Activated CD4-positive, CD25-positive, alpha-beta regulatory T cell treated with anti-CD3 and anti-CD28 coated beads, Interleukin-2, amount 50 U/mL, for 72 hours (primary cell): ENCODE data around the gene LRCH3.

Experiments used
- DNase-seq: peaks from one replicate; pipeline ENCODE4 v3.0.0; 2021

LRCH3 gene

GRCh38 chr3:197791113-197791891 lies at the start of gene LRCH3:
LRCH3 (plus strand) TSS chr3:197791254; CDS start chr3:197791279, 25 bp downstream.
- DNase-seq: peak; percentile 85

DNA sequence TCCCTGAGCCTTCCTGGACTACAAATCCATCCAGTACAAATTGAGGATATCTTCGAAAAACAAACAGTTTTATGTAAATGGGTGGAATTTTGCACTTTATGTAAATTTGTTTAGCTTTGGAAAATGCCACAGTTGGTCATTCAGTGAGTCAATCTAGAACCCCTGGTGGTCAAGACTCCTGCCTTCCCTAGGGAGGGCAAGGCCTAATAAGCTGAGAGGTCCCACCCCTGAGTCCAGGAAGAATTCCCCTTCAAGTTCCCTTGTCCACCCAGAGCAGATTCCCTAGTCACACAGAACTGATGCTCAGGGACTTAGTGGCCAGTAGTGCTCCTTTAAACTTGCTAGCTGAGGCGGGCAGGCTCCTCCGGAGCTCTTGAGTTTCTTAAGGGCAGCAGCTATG lies 48.3 kb upstream of the LRCH3 start:
- DNase-seq: no peak

GRCh38 chr3:197746209-197746608 lies 44.8 kb upstream of the LRCH3 start:
- DNase-seq: no peak

DNA sequence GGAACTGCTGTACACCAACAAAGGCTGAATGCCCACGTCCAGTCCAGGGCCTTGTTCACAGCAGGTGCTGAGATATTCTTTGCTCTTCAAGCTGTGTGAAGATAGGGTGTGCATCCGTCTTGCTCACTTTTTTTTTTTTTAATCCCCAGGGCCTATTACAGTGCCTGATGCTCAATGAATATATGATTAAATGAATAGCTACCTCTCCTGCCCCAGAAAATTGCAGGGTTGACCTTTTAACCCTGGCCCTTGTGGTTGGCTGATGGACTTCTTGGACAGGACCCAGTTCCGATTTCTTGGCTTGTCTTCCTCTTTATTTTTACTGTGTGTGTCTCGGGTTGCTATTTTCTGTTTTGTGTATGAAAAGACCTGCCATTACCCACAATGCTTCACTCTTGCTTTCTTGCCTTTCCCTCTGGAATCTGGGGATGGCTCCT lies 44.2 kb upstream of the LRCH3 start:
- no peak for DNase-seq

GRCh38 chr3:197748597-197749314 lies 42.3 kb upstream of the LRCH3 start:
- no peak for DNase-seq

GRCh38 chr3:197749315-197749600 lies 41.8 kb upstream of the LRCH3 start:
- DNase-seq: no peak

GRCh38 chr3:197749601-197750395 lies 41.3 kb upstream of the LRCH3 start, which contains the start of gene FYTTD1:
FYTTD1 (plus strand) TSS chr3:197749883; CDS start chr3:197749972, 89 bp downstream.
- DNase-seq: peak; percentile 88

DNA sequence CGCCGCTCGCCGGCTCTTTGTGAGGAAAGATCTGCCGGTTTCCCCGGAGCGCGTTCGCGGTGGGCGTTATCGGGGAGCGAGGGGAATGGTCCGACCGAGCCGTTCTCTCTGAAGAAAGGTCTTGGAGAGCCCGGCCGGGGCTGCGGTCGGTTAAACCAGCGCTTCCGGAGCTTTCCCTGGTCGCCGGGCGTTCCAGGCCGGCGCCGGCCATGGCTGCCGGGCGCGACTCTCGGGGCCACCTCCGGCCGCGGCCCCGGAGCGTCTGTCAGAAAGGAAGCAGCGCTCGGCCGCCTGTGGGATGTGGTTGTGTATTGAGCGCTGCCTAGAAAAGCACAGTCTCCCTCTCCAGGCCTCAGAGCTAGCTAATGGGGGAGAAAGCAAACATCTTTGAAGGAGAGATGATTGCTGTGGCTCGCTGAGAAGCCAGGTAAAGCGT lies 40.6 kb upstream of the LRCH3 start:
- DNase-seq: peak; percentile 65

DNA sequence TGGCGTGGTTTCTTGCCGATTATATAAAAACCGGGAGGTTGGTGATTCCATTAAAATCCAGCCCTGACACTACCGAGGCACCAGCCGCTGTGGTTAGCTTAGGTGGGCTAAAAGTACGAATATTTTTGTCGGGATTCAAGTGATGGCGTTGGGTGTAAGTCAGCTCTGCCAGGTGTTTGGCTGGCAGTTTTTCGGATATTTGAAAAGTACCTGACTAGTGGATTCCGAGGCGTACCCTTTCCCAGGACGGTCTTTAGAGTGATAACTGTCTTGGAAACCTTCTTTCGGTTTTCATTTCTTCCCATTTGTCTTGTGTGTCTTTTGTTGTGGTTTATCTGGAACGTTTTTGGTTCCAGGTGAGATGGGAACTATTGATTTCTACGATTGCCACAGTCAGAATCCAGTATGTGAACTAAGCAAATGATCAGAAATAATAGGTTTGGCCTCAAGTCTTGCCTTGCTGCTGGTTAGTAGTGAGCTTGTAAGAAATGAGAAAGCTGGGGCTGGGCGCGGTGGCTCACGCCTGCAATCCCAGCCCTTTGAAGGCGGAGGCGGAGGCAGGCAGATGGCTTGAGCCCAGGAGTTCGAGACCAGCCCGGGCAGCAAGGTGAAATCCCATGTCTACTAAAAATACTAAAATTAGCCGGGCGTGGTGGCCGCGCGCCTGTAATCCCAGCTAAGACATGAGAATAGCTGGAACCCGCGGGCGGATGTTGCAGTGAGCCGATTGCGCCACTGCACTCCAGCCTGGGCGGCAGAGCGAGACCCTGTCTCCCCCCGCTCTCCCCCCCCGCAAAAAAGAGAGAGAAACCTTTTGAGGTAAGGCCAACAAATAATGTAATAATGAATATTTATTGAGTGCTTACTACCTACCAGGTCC lies 40.0 kb upstream of the LRCH3 start:
- peak; percentile 44 for DNase-seq

GRCh38 chr3:197752107-197752506 lies 38.9 kb upstream of the LRCH3 start:
- DNase-seq: no peak

- DNase-seq: no peak
These were observed 37.8 kb upstream of the LRCH3 start for GRCh38 chr3:197753263-197753662.

- DNase-seq: no peak
These were observed 34.4 kb upstream of the LRCH3 start for GRCh38 chr3:197756704-197757103.

DNA sequence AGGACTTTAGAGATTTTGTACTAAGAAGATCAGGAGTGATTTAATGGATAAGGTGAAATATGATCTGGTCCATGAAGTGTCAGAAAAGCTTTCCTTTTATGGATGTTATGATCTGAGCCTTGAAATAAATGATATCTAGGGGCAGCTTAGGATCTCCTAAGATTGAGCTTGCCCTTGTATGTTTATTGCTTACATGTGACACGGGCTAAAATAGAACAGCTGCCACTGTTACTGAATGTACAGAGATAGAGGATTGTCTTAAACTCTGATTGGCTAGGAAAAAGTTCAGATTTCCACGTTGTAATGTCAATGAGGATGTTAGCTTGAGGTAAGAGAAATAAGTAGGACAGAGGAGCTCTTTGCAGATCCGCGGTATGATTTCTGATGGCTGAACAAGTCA lies 32.5 kb upstream of the LRCH3 start:
- no peak for DNase-seq

DNA sequence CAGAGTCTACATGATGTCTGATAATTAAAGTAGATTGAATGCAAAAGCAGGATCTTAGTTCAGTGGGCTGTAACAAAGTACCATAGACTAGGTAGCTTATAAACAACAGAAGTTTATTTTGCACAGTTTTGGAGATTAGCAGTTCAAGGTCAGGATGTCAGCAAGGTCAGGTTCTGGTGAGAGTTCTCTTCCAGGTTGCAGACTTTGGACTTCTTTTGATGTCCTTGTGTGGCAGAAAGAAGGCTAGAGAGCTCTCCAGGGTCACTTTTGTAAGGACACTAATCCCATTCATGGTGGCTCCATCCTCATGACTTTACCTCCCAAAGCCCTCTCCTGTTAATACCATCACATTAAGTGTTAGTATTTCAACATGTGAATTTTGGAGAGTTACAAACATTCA lies 29.3 kb upstream of the LRCH3 start:
- DNase-seq: no peak

DNA sequence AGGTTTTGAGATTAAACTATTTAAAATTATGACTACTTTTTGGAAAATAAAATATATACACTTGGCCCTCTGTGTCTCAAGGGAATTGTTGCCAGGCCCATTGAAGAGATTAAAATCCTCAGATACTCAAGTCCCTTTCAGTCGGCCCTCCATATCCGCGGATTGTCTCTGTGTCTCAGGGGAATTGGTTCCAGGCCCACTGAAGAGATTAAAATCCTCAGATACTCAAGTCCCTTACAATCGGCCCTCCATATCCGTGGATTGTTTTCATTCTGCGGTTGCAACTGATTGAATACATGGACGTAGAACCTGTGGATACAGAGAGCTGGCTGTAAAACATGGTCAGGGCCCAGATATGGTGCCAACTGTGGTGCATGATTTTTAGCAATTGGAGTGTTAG lies 15.7 kb upstream of the LRCH3 start:
- DNase-seq: no peak

DNA sequence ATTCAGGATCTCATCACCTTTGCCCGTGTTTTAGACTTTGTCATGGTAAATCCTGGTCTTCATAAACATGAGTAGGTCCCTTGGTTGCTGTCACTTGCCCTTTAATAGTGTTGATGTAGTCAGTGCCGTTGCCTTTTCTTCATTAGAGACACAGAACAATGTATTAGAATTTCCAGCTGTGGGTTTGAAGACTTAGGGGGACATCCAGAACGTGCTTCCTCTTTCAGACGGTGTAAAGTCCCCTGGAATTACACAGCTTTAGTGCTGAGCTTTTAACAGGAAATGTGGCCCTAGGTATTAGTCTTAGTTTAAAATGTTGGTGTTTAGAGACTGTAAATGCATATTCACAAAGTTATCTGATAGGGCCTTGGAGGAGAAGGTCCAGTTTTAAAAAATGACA lies 8.8 kb upstream of the LRCH3 start:
- no peak for DNase-seq

- no peak for DNase-seq
These were observed 7.0 kb upstream of the LRCH3 start for GRCh38 chr3:197784019-197784585.

DNA sequence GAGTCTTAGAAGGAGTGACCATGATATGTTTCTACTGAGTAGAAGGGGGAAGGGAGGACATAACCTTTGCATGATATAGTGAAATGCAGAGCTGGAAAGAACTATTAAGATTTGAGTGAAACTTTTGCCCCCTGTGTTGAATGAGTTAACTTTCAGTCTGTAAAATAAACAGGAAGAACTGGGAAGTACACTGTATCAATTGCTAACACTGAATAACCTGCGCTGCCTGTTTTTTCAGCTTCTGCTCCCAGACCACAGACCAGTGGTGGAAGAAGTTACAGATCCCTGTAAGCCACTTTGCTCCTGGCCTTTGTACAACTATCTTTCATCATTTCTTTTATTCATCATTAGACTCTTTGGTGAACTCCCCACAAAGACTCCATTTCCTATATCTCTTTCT lies 3.6 kb upstream of the LRCH3 start:
- no peak for DNase-seq

DNA sequence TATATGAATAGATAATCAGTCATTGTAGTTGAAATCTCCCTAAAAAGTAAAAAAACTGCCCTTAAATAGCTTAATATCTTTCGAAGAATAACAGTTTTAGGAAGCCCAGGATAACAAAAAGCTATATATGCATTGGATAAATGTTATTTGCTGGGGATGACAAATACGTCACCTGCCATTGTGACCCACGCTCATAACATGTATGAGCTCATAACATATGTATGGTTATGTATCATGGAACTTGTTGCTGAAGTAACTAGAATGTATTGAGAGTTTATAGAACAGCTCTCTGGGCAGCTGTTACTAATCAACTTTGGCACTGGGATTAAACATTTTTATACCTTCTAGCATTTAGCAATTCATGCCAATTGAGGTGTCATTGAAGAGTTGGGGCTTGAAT lies 1.7 kb upstream of the LRCH3 start:
- DNase-seq: no peak

DNA sequence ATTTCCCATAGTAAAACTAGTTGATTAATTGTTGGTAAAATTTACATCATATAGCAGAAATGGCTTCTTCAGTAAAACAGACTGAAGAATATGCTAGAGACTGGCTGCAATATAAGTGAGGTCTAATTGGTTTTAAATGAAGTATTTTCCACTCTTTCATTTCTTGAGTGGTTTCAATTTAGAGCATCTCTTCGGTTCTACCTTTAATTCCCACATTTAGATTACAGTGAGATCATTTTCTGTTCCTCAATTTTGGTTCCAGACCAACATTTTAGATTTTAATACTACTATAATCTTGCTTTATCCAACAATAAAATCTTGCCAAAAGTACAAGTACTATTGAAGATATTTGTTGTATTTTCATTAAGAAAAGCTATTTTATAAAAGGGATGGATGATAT lies 1.0 kb upstream of the LRCH3 start:
- DNase-seq: no peak

GRCh38 chr3:197791892-197792647 lies 1.0 kb downstream of the LRCH3 start:
- DNase-seq: peak; percentile 36
